SK-N-MC (cell line): ENCODE measurements around the gene EFCC1.

ENCODE experiments used
- EZH2 ChIP-seq: fragments of 200-600 bp; sonication (generic); IDR thresholded peaks from one replicate; pipeline ENCODE4 v1.6.1; 2017; ENCODE audit warnings: antibody characterized with exemption
- POLR2AphosphoS5 ChIP-seq: IDR thresholded peaks from 2 replicates; pipeline ENCODE4 v1.6.1; 2012; ENCODE audit warnings: mild to moderate bottlenecking, low read depth, low read length, borderline replicate concordance

DNA sequence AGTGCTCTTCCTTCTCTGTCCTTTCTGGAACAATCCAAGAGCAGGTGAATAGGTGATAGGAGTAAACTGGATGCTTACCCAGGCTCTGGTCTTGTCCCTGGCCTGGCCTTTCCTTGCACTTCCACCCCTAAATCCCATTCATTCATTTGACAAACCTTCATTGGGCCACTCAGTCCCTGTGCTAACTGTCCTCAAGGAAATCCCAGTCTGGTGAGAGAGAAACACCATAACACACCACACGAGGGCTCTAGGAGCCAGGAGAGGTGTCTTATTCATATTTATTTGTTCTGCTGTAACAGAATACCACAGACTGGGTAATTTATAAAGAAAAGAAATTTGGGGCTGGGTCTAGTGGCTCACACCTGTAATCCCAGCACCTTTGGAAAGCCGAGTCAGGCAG is 22.8 kb downstream of the EFCC1 start:
- no peak for TF ChIP-seq EZH2
- no peak for TF ChIP-seq POLR2AphosphoS5
